ENCODE measurements around the gene NUDT12. TPM values are rescaled to one million over a fixed set of nuclear protein-coding genes. Genes with fewer than 3 reads are reported as not detected.

Gene NUDT12
- polyA plus RNA-seq, 4 donors: 27.5 to 38.7 (median 33.5) TPM

- no peak for DNase-seq (ENCODE audit: low read depth in 4 of 4, low spot score in 3 of 4)
Observed at GRCh38 chr5:103541569-103541968, 21.0 kb downstream of the NUDT12 start.

- DNase-seq (ENCODE audit: low read depth in 4 of 4, low spot score in 3 of 4): no peak
Observed at GRCh38 chr5:103541114-103541513, 21.5 kb downstream of the NUDT12 start.

DNA sequence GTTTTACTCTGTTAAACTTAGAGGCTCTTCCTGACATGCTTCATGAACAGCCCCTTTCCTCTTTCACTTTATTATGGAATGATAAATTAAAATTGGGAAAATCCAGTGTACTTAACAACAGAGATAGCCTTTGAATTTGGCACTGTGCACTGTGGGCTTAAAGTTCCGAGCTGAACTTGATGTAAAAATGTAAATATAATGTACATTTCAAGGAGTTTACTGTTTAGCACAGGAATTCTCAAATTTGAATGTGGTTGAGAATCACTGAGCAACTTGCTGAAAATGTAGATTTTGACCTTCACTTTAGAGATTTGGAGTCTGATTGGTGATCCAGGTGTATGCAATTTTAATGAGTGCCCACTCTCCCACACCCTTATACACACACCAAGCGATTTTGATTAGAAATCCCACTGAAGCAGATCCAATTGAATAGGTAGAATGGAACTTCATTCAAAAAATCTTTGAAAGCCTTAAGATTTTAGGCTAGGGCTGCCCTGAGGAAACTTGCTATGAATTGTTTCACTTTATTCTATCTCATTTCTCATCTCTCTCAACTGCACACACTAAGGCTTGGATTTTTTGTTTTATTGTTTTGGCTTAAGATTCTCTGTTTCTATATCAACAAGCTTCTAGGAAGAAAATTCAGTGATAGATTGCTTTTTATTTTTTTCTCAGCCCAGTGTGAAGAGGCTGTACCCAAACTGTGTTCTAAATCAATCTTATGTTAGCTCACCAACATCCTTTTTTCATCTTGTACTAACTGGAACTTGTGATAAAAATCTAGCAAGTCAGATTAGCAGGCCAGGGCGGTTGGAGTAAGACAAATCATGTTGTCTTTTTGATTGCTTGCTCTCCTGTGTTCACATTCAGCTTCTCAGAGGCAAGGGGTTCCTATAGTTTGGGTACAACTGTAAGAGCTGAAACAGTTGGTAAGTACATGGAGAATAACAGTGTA is 22.9 kb downstream of the NUDT12 start:
- DNase-seq (ENCODE audit: low read depth in 4 of 4, low spot score in 3 of 4): no peak

- DNase-seq (ENCODE audit: low read depth in 4 of 4, low spot score in 3 of 4): no peak
Observed at GRCh38 chr5:103532086-103532734, 30.4 kb downstream of the NUDT12 start.

DNA sequence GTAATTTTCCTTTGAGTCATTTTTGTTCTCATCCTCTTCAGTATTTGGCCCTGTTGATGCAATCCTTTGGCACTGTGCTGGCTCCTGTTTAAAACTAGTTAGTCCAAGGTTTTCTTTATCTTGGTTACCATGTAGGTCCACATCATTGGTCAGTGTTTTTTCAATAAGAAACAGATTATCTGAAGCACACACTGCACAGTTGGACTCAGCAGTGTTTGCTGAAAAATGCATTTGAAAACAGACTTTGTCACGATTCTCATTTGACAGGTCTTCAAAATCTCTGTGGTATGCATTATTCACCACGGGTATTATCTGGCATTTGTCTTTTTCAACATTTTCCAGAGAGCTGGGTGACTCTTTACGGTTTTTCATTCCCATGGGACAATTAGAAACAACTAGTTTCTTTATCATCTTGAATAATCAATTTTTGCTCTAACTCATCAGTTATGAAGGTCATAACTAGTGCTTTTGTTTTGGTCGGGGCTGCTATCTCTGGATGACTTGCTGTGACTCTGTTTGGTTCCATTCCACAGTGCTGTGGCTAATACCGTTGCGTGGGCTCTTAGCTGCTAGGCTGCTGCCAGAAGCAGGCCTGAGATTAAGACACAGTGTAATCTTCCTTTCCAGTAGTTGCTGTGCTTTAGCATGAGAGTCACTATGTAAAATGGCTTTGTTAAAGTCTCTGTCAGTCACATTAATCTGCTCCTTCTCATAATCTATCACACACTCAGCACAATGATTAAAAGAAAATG is 36.2 kb downstream of the NUDT12 start:
- no peak for DNase-seq (ENCODE audit: low read depth in 4 of 4, low spot score in 3 of 4)

DNA sequence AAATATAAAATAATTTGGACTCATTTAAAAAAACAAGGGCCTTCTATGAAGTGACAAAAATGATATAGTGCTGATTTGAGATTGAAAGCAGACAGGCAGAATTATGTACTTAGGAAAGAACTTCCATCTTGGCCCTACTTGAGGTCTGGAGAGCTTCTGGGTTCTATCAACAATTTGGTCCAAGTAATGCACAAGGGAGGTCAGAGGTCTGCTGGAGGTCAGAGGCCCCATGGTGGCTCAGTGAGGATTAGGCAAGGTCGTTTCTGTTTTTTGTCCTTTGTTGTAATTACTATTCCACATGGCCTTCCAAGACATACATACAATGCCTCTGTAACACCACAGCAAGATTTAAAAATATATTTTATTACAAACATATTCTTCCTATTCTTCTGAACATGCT is 37.2 kb downstream of the NUDT12 start:
- no peak for DNase-seq (ENCODE audit: low read depth in 4 of 4, low spot score in 3 of 4)

DNA sequence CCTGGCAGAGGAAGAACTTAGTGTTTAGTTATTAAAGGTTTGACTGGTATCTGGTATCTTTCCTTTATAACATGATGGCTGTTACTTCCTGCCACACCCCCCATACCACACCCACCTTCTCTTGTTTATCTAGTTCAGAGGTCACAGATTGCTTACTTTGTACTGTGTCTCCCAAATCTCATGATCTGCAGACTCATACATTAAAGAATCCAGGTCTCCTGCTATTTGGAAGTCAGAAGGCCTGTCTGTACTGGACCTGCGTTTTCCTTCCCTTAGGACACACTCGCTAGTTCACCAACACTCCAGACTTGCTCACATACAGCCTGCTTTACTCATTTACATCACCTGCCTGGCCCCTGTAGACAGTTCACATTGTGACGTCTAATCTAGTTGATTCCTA is 39.3 kb downstream of the NUDT12 start:
- DNase-seq (ENCODE audit: low read depth in 4 of 4, low spot score in 3 of 4): no peak

DNA sequence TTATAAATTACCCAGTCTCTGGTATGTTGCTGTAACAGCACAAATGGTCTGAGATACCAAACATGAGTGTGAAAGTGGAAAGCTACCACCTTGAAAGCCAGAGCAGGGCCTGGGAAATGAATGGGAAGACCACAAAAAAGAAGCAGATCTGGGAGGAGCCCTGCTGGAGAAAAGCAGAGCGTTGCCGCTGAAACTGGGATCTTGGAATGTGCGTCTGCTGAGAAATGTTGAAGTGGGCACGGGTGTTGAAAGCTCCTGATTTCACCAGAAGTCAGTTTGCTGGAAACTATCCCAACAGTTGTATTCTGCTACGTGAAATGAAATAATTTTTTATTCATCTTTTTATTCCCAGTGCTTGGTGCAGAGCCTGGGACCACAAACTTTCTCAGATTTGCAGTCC is 40.0 kb downstream of the NUDT12 start:
- DNase-seq (ENCODE audit: low read depth in 4 of 4, low spot score in 3 of 4): no peak

- no peak for DNase-seq (ENCODE audit: low read depth in 4 of 4, low spot score in 3 of 4)
Observed at GRCh38 chr5:103519550-103519949, 43.0 kb downstream of the NUDT12 start.

GRCh38 chr5:103514371-103514770 is 48.2 kb downstream of the NUDT12 start:
- no peak for DNase-seq (ENCODE audit: low read depth in 4 of 4, low spot score in 3 of 4)

- DNase-seq (ENCODE audit: low read depth in 4 of 4, low spot score in 3 of 4): peak in 2 of 4 donors; percentile 16 to 40
Observed at GRCh38 chr5:103513701-103514100, 48.9 kb downstream of the NUDT12 start.

GRCh38 chr5:103512500-103512899 is 50.1 kb downstream of the NUDT12 start:
- DNase-seq (ENCODE audit: low read depth in 4 of 4, low spot score in 3 of 4): no peak

- no peak for DNase-seq (ENCODE audit: low read depth in 4 of 4, low spot score in 3 of 4)
Observed at GRCh38 chr5:103511554-103511885, 51.1 kb downstream of the NUDT12 start.

DNA sequence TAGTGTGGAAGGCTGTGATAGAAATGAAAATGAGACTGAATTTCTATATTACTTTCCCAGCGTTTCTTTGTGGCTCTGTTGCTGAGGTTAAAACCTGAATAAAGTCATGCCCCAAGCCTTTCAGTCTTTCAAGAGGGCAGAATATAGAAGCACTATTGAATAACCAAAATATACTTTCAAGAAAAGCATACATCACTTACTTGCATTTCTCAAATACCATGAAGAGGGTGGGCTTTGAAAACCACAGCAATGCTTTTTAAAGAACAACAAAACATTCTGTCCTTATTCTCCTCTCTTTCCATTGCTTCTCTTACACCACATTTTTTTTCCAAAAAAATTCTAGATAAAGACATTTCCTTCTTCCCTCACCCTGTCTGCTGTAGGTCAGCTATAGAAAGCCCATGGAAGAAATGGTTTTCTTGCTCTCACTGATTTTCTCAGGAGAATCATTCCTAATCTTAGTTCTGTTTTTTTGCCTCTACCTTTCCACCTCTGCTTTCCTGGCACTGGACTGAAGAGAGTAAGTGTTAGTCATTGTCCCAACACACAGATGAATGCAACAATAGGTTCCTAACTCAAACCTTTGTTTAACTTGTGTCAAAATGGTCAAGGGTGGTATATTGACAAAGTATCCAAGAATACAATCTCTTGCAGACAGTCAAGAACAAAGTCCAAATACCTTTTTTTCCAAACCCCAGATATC is 51.6 kb downstream of the NUDT12 start:
- DNase-seq (ENCODE audit: low read depth in 4 of 4, low spot score in 3 of 4): no peak

DNA sequence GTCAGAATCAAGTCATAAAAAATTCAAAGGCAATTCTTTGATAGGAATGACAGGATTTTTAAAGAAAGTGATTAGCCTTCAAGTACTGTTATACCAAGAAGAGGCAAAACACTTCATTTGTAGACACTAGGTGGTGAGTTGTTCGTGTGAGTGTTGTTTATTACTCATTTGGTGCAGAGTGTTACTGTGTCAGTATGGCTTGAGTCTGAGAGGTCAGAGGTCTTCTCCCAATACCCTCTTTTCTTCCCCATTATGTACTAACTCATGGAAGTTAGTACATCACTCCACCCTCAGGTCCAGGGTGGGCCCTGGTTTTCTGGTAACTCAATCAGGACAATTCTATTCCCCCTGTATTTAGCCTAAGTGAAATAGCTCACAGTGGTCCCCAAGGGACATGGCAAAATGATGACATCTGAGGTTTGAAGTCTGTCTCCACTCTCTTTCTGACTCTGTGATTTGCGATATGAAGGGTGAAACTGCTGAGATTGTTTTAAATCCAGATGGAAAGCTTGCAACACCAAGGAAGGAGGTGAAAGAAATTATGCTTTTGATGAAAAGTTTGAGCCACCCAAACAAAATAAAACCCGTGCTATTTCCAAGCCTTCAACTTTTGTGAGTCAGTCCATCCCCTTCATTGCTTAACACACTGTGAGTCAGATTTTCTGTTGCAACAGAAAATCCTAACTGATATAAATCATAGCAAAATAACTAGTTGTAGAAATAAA is 56.8 kb downstream of the NUDT12 start:
- DNase-seq (ENCODE audit: low read depth in 4 of 4, low spot score in 3 of 4): no peak

DNA sequence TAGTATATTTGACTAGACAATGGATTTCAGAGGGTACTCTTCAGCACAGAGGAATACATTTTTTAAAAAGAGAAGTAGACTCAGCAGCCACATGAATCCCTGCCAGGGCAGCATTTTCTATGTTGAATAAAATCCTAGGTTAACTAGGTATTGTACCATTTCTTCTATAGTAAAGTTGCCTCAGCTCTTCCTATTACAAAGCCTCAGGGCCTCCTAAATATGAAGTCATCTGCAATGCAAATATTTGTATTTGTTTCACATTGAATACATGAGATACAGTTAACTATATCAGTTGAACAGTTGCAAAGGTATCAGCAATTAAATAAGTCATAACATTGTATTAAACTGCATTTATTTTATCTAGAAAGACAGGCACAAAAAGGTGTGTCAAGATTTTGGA is 59.5 kb downstream of the NUDT12 start:
- no peak for DNase-seq (ENCODE audit: low read depth in 4 of 4, low spot score in 3 of 4)

DNA sequence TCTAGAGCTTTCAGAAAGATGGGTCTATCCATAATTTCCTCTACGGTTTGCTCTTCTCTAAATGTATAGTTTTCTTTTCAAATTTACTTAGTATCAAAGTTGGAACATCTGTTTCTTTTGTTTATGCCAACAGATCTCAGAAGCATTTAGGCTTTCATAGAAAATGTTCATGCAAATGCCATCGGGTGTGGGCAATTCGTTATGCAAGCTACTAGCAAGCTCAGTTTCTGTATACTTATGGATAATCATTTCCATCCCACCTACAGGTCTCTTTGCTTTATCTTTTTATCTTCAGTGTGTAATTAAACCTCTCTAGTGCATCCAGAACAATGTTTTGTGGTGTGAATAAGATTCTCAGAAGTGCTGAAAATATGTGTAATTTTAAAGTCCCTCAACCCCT is 59.9 kb downstream of the NUDT12 start:
- no peak for DNase-seq (ENCODE audit: low read depth in 4 of 4, low spot score in 3 of 4)
